Activated CD8-positive, alpha-beta T cell treated with anti-CD3 and anti-CD28 coated beads, Interleukin-2, amount 10 ng/mL, durations not matched to agents 7 days and 5 days (primary cell): ENCODE results near the gene WDR91. TPM values are rescaled to one million over a fixed set of nuclear protein-coding genes. Genes with fewer than 3 reads are reported as not detected.
A peak's percentile ranks its signal among the peaks of the same experiment; 100 is the strongest.
"Not testable (repeated sequence)": the region's sequence is repeated elsewhere in the genome, so short reads cannot be mapped to it uniquely, and the experiment has no call there.

Experiments
- ATAC-seq: fragments of 150-1000 bp; cut with Tn5 transposase; one replicate; pipeline ENCODE4 v1.10.0; 2021; ENCODE audit warnings: moderate library complexity
- CTCF ChIA-PET: fragments of 350-600 bp; sonication (Branson Sonifier 250); formaldehyde crosslinking; loops from one replicate; lab custom pipeline; 2021; ENCODE audit warnings: antibody characterized with exemption; lab: Charles Lee
- POLR2A ChIA-PET: fragments of 350-600 bp; sonication (Branson Sonifier 250); formaldehyde crosslinking; loops from one replicate; lab custom pipeline; 2021; ENCODE audit warnings: antibody characterized with exemption; lab: Charles Lee
- DNase-seq: peaks from one replicate; pipeline ENCODE4 v3.0.0-alpha.2; 2020
- H3K27ac Mint-ChIP-seq: one replicate; pipeline ENCODE4 v1.8.0; 2021; ENCODE audit warnings: mild to moderate bottlenecking, mixed read lengths
- H3K27me3 Mint-ChIP-seq: one replicate; pipeline ENCODE4 v1.8.0; 2021; ENCODE audit warnings: low read depth, mixed read lengths
- H3K36me3 Mint-ChIP-seq: one replicate; pipeline ENCODE4 v1.8.0; 2021; ENCODE audit warnings: low read depth, mixed read lengths
- H3K4me1 Mint-ChIP-seq: one replicate; pipeline ENCODE4 v1.8.0; 2021; ENCODE audit warnings: low read depth, mixed read lengths
- H3K4me3 Mint-ChIP-seq: one replicate; pipeline ENCODE4 v1.8.0; 2021; ENCODE audit warnings: mild to moderate bottlenecking, mixed read lengths
- H3K9me3 Mint-ChIP-seq: one replicate; pipeline ENCODE4 v1.8.0; 2022; ENCODE audit warnings: mixed read lengths; ENCODE audit not compliant: insufficient read depth
- total RNA-seq, 2 experiments: library from RNA; stranded (reverse); gene quantifications; one replicate each; pipeline ENCODE4 v1.2.3, GENCODE V29; 2021

WDR91 gene
- total RNA-seq, 2 experiments from 2014 or later: 10.0 to 11.5 TPM

- no peaks in the 10 kb centered on the region for H3K27me3 Mint-ChIP-seq
- CTCF ChIA-PET: interaction anchor here (1.0 kb wide), 2 partner anchors 8 to 12 kb away, joined by 3 to 5 read pairs; no protein-coding TSS in a partner anchor
- no peak overlapping the region for H3K4me3 Mint-ChIP-seq
- POLR2A ChIA-PET: no interaction called here
- H3K4me1 Mint-ChIP-seq: peaks cover 9% of the 10 kb centered on the region
- DNase-seq (no peak), ATAC-seq (no peak)
- no peaks in the 10 kb centered on the region for H3K36me3 Mint-ChIP-seq
- no peak overlapping the region for H3K27ac Mint-ChIP-seq
- H3K9me3 Mint-ChIP-seq: no peaks in the 10 kb centered on the region
Measured at GRCh38 chr7:135232087-135232486, 20.8 kb upstream of the WDR91 start.

- Mint-ChIP-seq H3K36me3 (no peaks in the 10 kb centered on the region), H3K27me3 (no peaks in the 10 kb centered on the region), H3K4me3 (no peak overlapping the region), H3K4me1 (peaks cover 5% of the 10 kb centered on the region), H3K9me3 (no peaks in the 10 kb centered on the region), H3K27ac (no peak overlapping the region)
- ATAC-seq (no peak), DNase-seq (no peak)
- CTCF ChIA-PET: interaction anchor here (1.0 to 1.1 kb wide), 2 partner anchors 12 to 42 kb away, joined by 3 to 5 read pairs; no protein-coding TSS in a partner anchor
- POLR2A ChIA-PET: no interaction called here
Measured at GRCh38 chr7:135231686-135232085, 20.4 kb upstream of the WDR91 start.

GRCh38 chr7:135224027-135224426 is 12.7 kb upstream of the WDR91 start:
- POLR2A ChIA-PET: no interaction called here
- DNase-seq: no peak
- Mint-ChIP-seq H3K36me3 (peaks cover 6% of the 10 kb centered on the region), H3K9me3 (peaks cover 24% of the 10 kb centered on the region), H3K4me1 (peaks cover 11% of the 10 kb centered on the region), H3K4me3 (no peak overlapping the region), H3K27ac (no peak overlapping the region), H3K27me3 (peaks cover 4% of the 10 kb centered on the region)
- CTCF ChIA-PET: interaction anchor here (0.6 to 1.7 kb wide), 4 partner anchors 9 to 54 kb away, joined by 3 to 4 read pairs (median 3); partner anchors contain the start of genes CYREN and WDR91
- ATAC-seq: no peak

GRCh38 chr7:135217645-135218509 is 6.6 kb upstream of the WDR91 start:
- ChIA-PET POLR2A (no interaction called here), CTCF (interaction anchor here (1.0 kb wide), 1 partner anchor 56 kb away, joined by 6 read pairs; no protein-coding TSS in a partner anchor)
- no peaks in the 10 kb centered on the region for H3K4me1 Mint-ChIP-seq
- H3K9me3 Mint-ChIP-seq: peaks cover 13% of the 10 kb centered on the region
- DNase-seq: no peak
- no peak overlapping the region for H3K27ac Mint-ChIP-seq
- peaks cover 2% of the 10 kb centered on the region for H3K36me3 Mint-ChIP-seq
- ATAC-seq: no peak
- H3K4me3 Mint-ChIP-seq: no peak overlapping the region
- peaks cover 8% of the 10 kb centered on the region for H3K27me3 Mint-ChIP-seq

- peaks cover 4% of the 10 kb centered on the region for H3K9me3 Mint-ChIP-seq
- peaks cover 5% of the 10 kb centered on the region for H3K4me1 Mint-ChIP-seq
- no peak overlapping the region for H3K27ac Mint-ChIP-seq
- ChIA-PET CTCF (no interaction called here), POLR2A (no interaction called here)
- H3K27me3 Mint-ChIP-seq: peaks cover 7% of the 10 kb centered on the region
- ATAC-seq (no peak), DNase-seq (no peak)
- no peak overlapping the region for H3K4me3 Mint-ChIP-seq
- H3K36me3 Mint-ChIP-seq: no peaks in the 10 kb centered on the region
Measured at GRCh38 chr7:135215698-135216097, 4.4 kb upstream of the WDR91 start.

- H3K27ac Mint-ChIP-seq: no peak overlapping the region
- H3K4me3 Mint-ChIP-seq: no peak overlapping the region
- ChIA-PET CTCF (interaction anchor here (1.6 kb wide), 1 partner anchor 45 kb away, joined by 5 read pairs; the partner anchor contains the start of gene CYREN), POLR2A (interaction anchor here (1.3 kb wide), 1 partner anchor 10 kb away, joined by 4 read pairs; no protein-coding TSS in a partner anchor)
- DNase-seq (no peak), ATAC-seq (no peak)
- H3K36me3 Mint-ChIP-seq: no peaks in the 10 kb centered on the region
- H3K27me3 Mint-ChIP-seq: peaks cover 5% of the 10 kb centered on the region
- H3K4me1 Mint-ChIP-seq: peaks cover 10% of the 10 kb centered on the region
- no peaks in the 10 kb centered on the region for H3K9me3 Mint-ChIP-seq
Measured at GRCh38 chr7:135215180-135215579, 3.9 kb upstream of the WDR91 start.

- H3K27ac Mint-ChIP-seq: no peak overlapping the region
- ATAC-seq: no peak
- no peaks in the 10 kb centered on the region for H3K9me3 Mint-ChIP-seq
Measured at GRCh38 chr7:135213831-135214230, 2.5 kb upstream of the WDR91 start.

GRCh38 chr7:135211946-135212685 is 790 bp upstream of the WDR91 start:
- POLR2A ChIA-PET: interaction anchor here (1.0 to 1.7 kb wide), 3 partner anchors 41 to 225 kb away, joined by 5 to 6 read pairs (median 5); partner anchors contain the start of gene CYREN
- ATAC-seq: not testable (repeated sequence)
- H3K4me3 Mint-ChIP-seq: peak overlapping the region; percentile 94

More at GRCh38 chr7:135213831-135214230, 2.5 kb upstream of the WDR91 start:
- ChIA-PET POLR2A (interaction anchor here (1.3 kb wide), 1 partner anchor 9 kb away, joined by 4 read pairs; no protein-coding TSS in a partner anchor), CTCF (interaction anchor here (0.6 to 1.6 kb wide), 3 partner anchors 44 to 271 kb away, joined by 3 to 5 read pairs (median 4); partner anchors contain the start of gene CYREN)
- Mint-ChIP-seq H3K36me3 (no peaks in the 10 kb centered on the region), H3K4me3 (no peak overlapping the region), H3K27me3 (peaks cover 5% of the 10 kb centered on the region), H3K4me1 (peaks cover 10% of the 10 kb centered on the region)
- no peak for DNase-seq

GRCh38 chr7:135210888-135211178 is 493 bp downstream of the WDR91 start:
- ChIA-PET CTCF (interaction anchor here (1.0 to 3.0 kb wide), 6 partner anchors 8 to 434 kb away, joined by 3 to 19 read pairs (median 4); partner anchors contain the start of gene CYREN), POLR2A (interaction anchor here (0.8 to 2.2 kb wide), 8 partner anchors 10 to 452 kb away, joined by 3 to 16 read pairs (median 5); partner anchors contain the start of genes CYREN, STMP1 and TMEM140)
- DNase-seq (no peak), ATAC-seq (no peak)
- Mint-ChIP-seq H3K27me3 (peaks cover 3% of the 10 kb centered on the region), H3K4me1 (peaks cover 18% of the 10 kb centered on the region), H3K9me3 (no peaks in the 10 kb centered on the region), H3K36me3 (peaks cover 2% of the 10 kb centered on the region), H3K27ac (peak overlapping the region; percentile 99), H3K4me3 (peak overlapping the region; percentile 94)

More at GRCh38 chr7:135211946-135212685, 790 bp upstream of the WDR91 start:
- DNase-seq, H3K27me3 Mint-ChIP-seq, H3K36me3 Mint-ChIP-seq, H3K9me3 Mint-ChIP-seq: not testable (repeated sequence)
- Mint-ChIP-seq H3K4me1 (peaks cover 18% of the 10 kb centered on the region), H3K27ac (peak overlapping the region; percentile 83)
- CTCF ChIA-PET: interaction anchor here (1.4 to 3.0 kb wide), 4 partner anchors 10 to 225 kb away, joined by 4 to 19 read pairs (median 6); partner anchors contain the start of gene CYREN

GRCh38 chr7:135209225-135209834 is 2.0 kb downstream of the WDR91 start:
- POLR2A ChIA-PET: interaction anchor here (0.7 to 2.2 kb wide), 4 partner anchors 25 to 61 kb away, joined by 3 to 16 read pairs (median 4); partner anchors contain the start of gene TMEM140
- Mint-ChIP-seq H3K4me3 (no peak overlapping the region), H3K9me3 (no peaks in the 10 kb centered on the region), H3K27me3 (peaks cover 3% of the 10 kb centered on the region), H3K36me3 (peaks cover 8% of the 10 kb centered on the region), H3K4me1 (peaks cover 18% of the 10 kb centered on the region), H3K27ac (no peak overlapping the region)
- DNase-seq (no peak), ATAC-seq (no peak)
- CTCF ChIA-PET: interaction anchor here (1.3 to 3.0 kb wide), 2 partner anchors 39 to 65 kb away, joined by 3 to 19 read pairs; partner anchors contain the start of gene CYREN
